HepG2 (cell line): Measurements from ENCODE around the gene TCF23. TPM values are rescaled to one million over a fixed set of nuclear protein-coding genes. Genes with fewer than 3 reads are reported as not detected.

Source experiments
- ATAC-seq: fragments of 200-7000 bp; cut with Tn5 transposase; 3 replicates; pipeline ENCODE4 v1.9.1; 2020; ENCODE audit warnings: mild to moderate bottlenecking, moderate library complexity
- BruUV-seq: library from RNA; stranded (reverse); fragments of 400-500 nt; replicated peaks from 2 replicates; lab custom pipeline; 2021; lab: Mats Ljungman, UMichigan
- CTCF ChIA-PET: fragments of 300-600 bp; formaldehyde crosslinking; extraction: SDS; loops from one replicate; lab custom pipeline; 2021; ENCODE audit warnings: low total read pairs, inconsistent platforms, low intra/inter-chr PET ratio; lab: Yijun Ruan, JAX
- POLR2A ChIA-PET: fragments of 350-600 bp; sonication (Branson Sonifier 250); formaldehyde crosslinking; loops from one replicate; lab custom pipeline; 2020; ENCODE audit warnings: antibody characterized with exemption, inconsistent platforms; lab: Yijun Ruan, JAX
- DNase-seq: peaks from one replicate; pipeline ENCODE4 v3.0.0-alpha.2; 2015; ENCODE audit warnings: low spot score
- FAIRE-seq: peaks from 3 replicates; lab custom pipeline; 2011; peaks lifted over from hg19 to GRCh38; lab: Jason Lieb, UNC
- H2AFZ ChIP-seq: one replicate; pipeline ENCODE4 v1.6.1; 2011; ENCODE audit warnings: low read length, inconsistent platforms
- H3K27ac ChIP-seq: fragments of 300-600 bp; 3 replicates; pipeline ENCODE4 v1.8.0; 2011; ENCODE audit warnings: mixed run types, mild to moderate bottlenecking, mixed read lengths, low read length, inconsistent platforms; ENCODE audit not compliant: insufficient read depth; ENCODE audit errors: extremely low read length
- H3K27me3 ChIP-seq, 2 experiments: fragments of 200-600 bp in 1 of 2; 2 replicates in 1 of 2; 3 replicates in 1 of 2; pipeline versions ENCODE4 v1.6.0 to v1.8.0; 2011; ENCODE audit warnings: low read length in 2 of 2, mild to moderate bottlenecking in 2 of 2, moderate library complexity in 2 of 2, inconsistent platforms in 1 of 2; ENCODE audit not compliant: insufficient read depth in 2 of 2, control insufficient read depth in 1 of 2
- H3K36me3 ChIP-seq, 2 experiments: fragments of 200-600 bp in 1 of 2; replicated peaks in 1 of 2; 2 replicates in 1 of 2; 3 replicates in 1 of 2; pipeline versions ENCODE4 v1.5.1 to v1.8.0; 2011; ENCODE audit warnings: low read length in 2 of 2, inconsistent platforms in 1 of 2; ENCODE audit not compliant: insufficient read depth in 2 of 2, control insufficient read depth in 1 of 2
- H3K4me1 ChIP-seq: 2 replicates; pipeline ENCODE4 v1.5.1; 2012; ENCODE audit warnings: low read length, inconsistent platforms; ENCODE audit not compliant: insufficient read depth
- H3K4me2 ChIP-seq: 2 replicates; pipeline ENCODE4 v1.6.0; 2011; ENCODE audit warnings: low read depth, low read length, inconsistent platforms
- H3K4me3 ChIP-seq, 3 experiments: fragments of 200-600 bp in 1 of 3; sonication (generic), shearing (Covaris generic) in 1 of 3; replicated peaks in 1 of 3; 2 replicates each; pipeline ENCODE4 v1.5.1; 2011 to 2016; ENCODE audit warnings: low read length in 3 of 3, inconsistent platforms in 2 of 3, low read depth in 2 of 3, mild to moderate bottlenecking in 2 of 3, control low read depth in 1 of 3, mixed read lengths in 1 of 3; ENCODE audit not compliant: insufficient read depth in 1 of 3
- H3K79me2 ChIP-seq: one replicate; pipeline ENCODE4 v1.6.1; 2011; ENCODE audit warnings: low read length, inconsistent platforms; ENCODE audit not compliant: insufficient read depth
- H3K9ac ChIP-seq: 2 replicates; pipeline ENCODE4 v1.6.0; 2011; ENCODE audit warnings: mild to moderate bottlenecking, low read depth, low read length, inconsistent platforms; ENCODE audit not compliant: insufficient read depth
- H3K9me3 ChIP-seq: 2 replicates; pipeline ENCODE4 v1.5.1; 2012; ENCODE audit warnings: mild to moderate bottlenecking, low read length
- H4K20me1 ChIP-seq: 2 replicates; pipeline ENCODE4 v1.6.0; 2011; ENCODE audit warnings: inconsistent platforms, mild to moderate bottlenecking, low read length, moderate library complexity; ENCODE audit not compliant: insufficient read depth
- HES4 ChIP-seq: sonication (generic); formaldehyde crosslinking; IDR thresholded peaks from 2 replicates; pipeline ENCODE4 v1.9.0; 2021; ENCODE audit warnings: mild to moderate bottlenecking, missing genetic modification reagents, borderline replicate concordance
- POLR2G ChIP-seq: fragments of 200-400 bp; formaldehyde crosslinking; IDR thresholded peaks from 2 replicates; pipeline ENCODE4 v1.6.1; 2018; ENCODE audit warnings: mild to moderate bottlenecking, low read depth, low read length, moderate library complexity
- RBFOX2 ChIP-seq: fragments of 200-400 bp; formaldehyde crosslinking; IDR thresholded peaks from 2 replicates; pipeline ENCODE4 v1.6.1; 2017; ENCODE audit warnings: low read depth, mild to moderate bottlenecking, low read length
- YEATS4 ChIP-seq: sonication (generic); formaldehyde crosslinking; IDR thresholded peaks from 2 replicates; pipeline ENCODE4 v1.4.0; 2020; ENCODE audit warnings: missing genetic modification reagents, borderline replicate concordance
- WGBS: methylation state at CpG from one replicate; pipeline ENCODE4 v1.1.6; 2017; ENCODE audit warnings: low lambda C conversion rate; 5-methylcytosine and 5-hydroxymethylcytosine counted together
- in situ Hi-C: cut with HindIII; loops from 2 replicates; pipeline ENCODE4 v1.10.0; 2017; ENCODE audit warnings: low pct_unique_long_range_greater_than_20kb; ENCODE audit not compliant: extremely low pct_ligation_motif_present
- intact Hi-C: fragments of 100-400 bp; cut with micrococcal nuclease; formaldehyde crosslinking; loops from one replicate; pipeline ENCODE4 v1.10.0; 2022; ENCODE audit not compliant: unreplicated experiment
- polyA plus RNA-seq, 8 experiments: library from polyadenylated mRNA; depleted of rRNA in 3 of 8; stranded (reverse) in 7 of 8; unstranded in 1 of 8; fragments of >200 nt; fragmentation: Illumina TruSeq in 4 of 8; extraction: Trizol in 4 of 8; gene quantifications; 2 replicates each; pipeline versions ENCODE4 v1.2.1 to v1.2.3, GENCODE V29; 2011 to 2016; ENCODE audit warnings: low read depth in 4 of 8, missing spikeins in 1 of 8, mixed read lengths in 1 of 8; ENCODE audit not compliant: insufficient read depth in 1 of 8
- total RNA-seq, 5 experiments: library from RNA; depleted of rRNA; stranded (reverse); fragments of >200 nt; fragmentation: Illumina TruSeq; extraction: Trizol; gene quantifications; 2 replicates each; pipeline ENCODE4 v1.2.3, GENCODE V29; 2016; ENCODE audit warnings: low read depth in 1 of 5
- TF ChIP-seq, protein P1 (sequence below): sonication (generic); formaldehyde crosslinking; IDR thresholded peaks from 2 replicates; pipeline ENCODE4 v1.5.1; 2020; ENCODE audit warnings: mild to moderate bottlenecking, missing genetic modification reagents, moderate library complexity
- TF ChIP-seq, protein P2 (sequence below): sonication (generic); formaldehyde crosslinking; IDR thresholded peaks from 2 replicates; pipeline ENCODE4 v1.8.1; 2023; ENCODE audit warnings: mild to moderate bottlenecking, moderate library complexity, missing genetic modification reagents
- TF ChIP-seq, protein P3 (sequence below): sonication (generic); formaldehyde crosslinking; IDR thresholded peaks from 2 replicates; pipeline ENCODE4 v1.4.0; 2020; ENCODE audit warnings: mild to moderate bottlenecking, missing genetic modification reagents, borderline replicate concordance

Gene TCF23
- total and polyA plus RNA-seq, 2 of the 13 experiments (the other 11 are each of a cell fraction or from before 2014, with no cell fraction given): 0.02 to 1.4 TPM

DNA sequence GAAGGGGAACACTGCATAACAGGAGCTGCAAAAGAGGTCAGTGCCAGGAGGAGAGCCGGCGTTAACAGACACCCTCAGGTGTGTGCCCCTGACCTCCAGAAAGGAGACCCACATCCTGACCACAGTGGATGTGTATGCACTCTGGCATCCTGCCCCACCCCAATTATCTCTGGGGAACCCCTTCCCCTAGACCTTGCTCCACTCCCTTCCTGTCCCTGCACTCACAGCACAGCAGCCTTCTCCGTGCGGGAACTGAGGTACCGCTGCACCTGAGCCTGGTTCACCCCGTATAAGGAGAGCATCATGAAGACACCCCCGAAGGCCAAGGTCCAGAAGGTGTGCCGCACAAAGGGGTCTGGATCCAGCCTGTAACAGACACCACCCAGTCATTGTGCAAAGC, 55.8 kb downstream of the TCF23 start:
- no peak overlapping the region for H3K4me2 ChIP-seq
- peaks cover 18% of the 10 kb centered on the region for H3K79me2 ChIP-seq
- 97% methylated on average over 8 of the region's 8 CpGs for WGBS
- H2AFZ ChIP-seq: no peak overlapping the region
- no peak overlapping the region for H3K4me3 ChIP-seq
- BruUV-seq: no TSS peak
- FAIRE-seq: no peak
- no peaks in the 10 kb centered on the region for H4K20me1 ChIP-seq
- TF ChIP-seq, protein P1, sequence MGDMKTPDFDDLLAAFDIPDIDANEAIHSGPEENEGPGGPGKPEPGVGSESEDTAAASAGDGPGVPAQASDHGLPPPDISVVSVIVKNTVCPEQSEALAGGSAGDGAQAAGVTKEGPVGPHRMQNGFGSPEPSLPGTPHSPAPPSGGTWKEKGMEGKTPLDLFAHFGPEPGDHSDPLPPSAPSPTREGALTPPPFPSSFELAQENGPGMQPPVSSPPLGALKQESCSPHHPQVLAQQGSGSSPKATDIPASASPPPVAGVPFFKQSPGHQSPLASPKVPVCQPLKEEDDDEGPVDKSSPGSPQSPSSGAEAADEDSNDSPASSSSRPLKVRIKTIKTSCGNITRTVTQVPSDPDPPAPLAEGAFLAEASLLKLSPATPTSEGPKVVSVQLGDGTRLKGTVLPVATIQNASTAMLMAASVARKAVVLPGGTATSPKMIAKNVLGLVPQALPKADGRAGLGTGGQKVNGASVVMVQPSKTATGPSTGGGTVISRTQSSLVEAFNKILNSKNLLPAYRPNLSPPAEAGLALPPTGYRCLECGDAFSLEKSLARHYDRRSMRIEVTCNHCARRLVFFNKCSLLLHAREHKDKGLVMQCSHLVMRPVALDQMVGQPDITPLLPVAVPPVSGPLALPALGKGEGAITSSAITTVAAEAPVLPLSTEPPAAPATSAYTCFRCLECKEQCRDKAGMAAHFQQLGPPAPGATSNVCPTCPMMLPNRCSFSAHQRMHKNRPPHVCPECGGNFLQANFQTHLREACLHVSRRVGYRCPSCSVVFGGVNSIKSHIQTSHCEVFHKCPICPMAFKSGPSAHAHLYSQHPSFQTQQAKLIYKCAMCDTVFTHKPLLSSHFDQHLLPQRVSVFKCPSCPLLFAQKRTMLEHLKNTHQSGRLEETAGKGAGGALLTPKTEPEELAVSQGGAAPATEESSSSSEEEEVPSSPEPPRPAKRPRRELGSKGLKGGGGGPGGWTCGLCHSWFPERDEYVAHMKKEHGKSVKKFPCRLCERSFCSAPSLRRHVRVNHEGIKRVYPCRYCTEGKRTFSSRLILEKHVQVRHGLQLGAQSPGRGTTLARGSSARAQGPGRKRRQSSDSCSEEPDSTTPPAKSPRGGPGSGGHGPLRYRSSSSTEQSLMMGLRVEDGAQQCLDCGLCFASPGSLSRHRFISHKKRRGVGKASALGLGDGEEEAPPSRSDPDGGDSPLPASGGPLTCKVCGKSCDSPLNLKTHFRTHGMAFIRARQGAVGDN (CRISPR knock-in tag): no peak; the same call in 1 of the 2 replicates
- TF ChIP-seq POLR2G: 0 out of 2 replicates have a peak, but pooled peaks have one; percentile 2
- TF ChIP-seq, all 625 proteins: peak for 1
- intact Hi-C loops (no loop called here), in situ Hi-C loops (no loop called here)
- ChIA-PET CTCF (no interaction called here), POLR2A (no interaction called here)
- ATAC-seq (no peak), DNase-seq (no peak)
- Histone ChIP-seq H3K9me3 (no peaks in the 10 kb centered on the region), H3K27ac (no peak overlapping the region), H3K9ac (no peak overlapping the region), H3K36me3 (peaks cover 63 to 93% of the 10 kb centered on the region in 2 experiments), H3K4me1 (peaks cover 33% of the 10 kb centered on the region), H3K27me3 (no peaks in the 10 kb centered on the region)

DNA sequence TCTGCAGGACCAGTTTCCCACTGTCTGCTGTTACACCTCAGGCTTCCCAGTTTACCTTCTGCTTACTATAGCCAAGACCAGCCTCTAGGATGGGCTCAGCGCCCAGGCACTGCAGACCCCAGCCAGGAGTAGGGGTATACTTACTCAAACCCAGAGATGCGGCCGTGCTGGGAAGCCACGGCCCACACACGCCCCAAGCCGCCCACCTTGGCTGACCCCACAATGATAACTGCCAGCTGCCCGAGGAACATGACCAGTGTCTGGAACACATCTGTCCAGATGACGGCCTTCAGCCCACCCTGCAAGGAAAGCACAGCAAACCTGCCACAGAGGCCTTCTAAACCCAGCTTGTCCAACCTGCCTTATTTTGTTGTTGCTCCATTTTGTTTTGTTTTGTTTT, 56.4 kb downstream of the TCF23 start:
- peaks cover 61 to 89% of the 10 kb centered on the region in 2 experiments for H3K36me3 ChIP-seq
- ATAC-seq (no peak), DNase-seq (no peak), FAIRE-seq (no peak)
- ChIA-PET POLR2A (no interaction called here), CTCF (no interaction called here)
- no peak overlapping the region for H3K4me2 ChIP-seq
- no peaks in the 10 kb centered on the region for H3K9me3 ChIP-seq
- in situ Hi-C loops (no loop called here), intact Hi-C loops (no loop called here)
- WGBS: 96% methylated on average over 8 of the region's 8 CpGs
- H4K20me1 ChIP-seq: no peaks in the 10 kb centered on the region
- BruUV-seq: no TSS peak
- H3K4me3 ChIP-seq: no peak overlapping the region
- peaks cover 24% of the 10 kb centered on the region for H3K79me2 ChIP-seq
- no peak overlapping the region for H3K9ac ChIP-seq
- peaks cover 39% of the 10 kb centered on the region for H3K4me1 ChIP-seq
- no peak overlapping the region for H3K27ac ChIP-seq
- no peaks in the 10 kb centered on the region for H3K27me3 ChIP-seq
- no peak overlapping the region for H2AFZ ChIP-seq
- TF ChIP-seq, protein P2, sequence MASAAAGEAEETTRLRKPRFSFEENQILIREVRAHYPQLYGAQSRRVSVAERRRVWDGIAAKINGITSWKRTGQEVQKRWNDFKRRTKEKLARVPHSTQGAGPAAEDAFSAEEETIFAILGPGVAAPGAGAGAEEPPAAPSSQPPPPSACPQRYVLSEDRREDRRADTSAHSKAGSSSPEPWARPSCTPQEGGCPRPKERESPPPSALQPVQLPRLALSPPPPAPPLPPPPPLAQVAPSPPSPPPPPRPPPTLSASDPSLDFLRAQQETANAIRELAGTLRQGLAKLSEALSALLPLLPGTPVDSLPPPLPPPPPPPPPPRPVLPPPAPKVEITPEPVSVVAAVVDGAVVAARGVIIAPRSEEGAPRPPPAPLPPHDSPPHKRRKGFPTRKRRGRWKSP (CRISPR knock-in tag): no peak
- 0 out of 2 replicates have a peak, but pooled peaks have one; percentile 19 for TF ChIP-seq RBFOX2
- TF ChIP-seq, protein P3, sequence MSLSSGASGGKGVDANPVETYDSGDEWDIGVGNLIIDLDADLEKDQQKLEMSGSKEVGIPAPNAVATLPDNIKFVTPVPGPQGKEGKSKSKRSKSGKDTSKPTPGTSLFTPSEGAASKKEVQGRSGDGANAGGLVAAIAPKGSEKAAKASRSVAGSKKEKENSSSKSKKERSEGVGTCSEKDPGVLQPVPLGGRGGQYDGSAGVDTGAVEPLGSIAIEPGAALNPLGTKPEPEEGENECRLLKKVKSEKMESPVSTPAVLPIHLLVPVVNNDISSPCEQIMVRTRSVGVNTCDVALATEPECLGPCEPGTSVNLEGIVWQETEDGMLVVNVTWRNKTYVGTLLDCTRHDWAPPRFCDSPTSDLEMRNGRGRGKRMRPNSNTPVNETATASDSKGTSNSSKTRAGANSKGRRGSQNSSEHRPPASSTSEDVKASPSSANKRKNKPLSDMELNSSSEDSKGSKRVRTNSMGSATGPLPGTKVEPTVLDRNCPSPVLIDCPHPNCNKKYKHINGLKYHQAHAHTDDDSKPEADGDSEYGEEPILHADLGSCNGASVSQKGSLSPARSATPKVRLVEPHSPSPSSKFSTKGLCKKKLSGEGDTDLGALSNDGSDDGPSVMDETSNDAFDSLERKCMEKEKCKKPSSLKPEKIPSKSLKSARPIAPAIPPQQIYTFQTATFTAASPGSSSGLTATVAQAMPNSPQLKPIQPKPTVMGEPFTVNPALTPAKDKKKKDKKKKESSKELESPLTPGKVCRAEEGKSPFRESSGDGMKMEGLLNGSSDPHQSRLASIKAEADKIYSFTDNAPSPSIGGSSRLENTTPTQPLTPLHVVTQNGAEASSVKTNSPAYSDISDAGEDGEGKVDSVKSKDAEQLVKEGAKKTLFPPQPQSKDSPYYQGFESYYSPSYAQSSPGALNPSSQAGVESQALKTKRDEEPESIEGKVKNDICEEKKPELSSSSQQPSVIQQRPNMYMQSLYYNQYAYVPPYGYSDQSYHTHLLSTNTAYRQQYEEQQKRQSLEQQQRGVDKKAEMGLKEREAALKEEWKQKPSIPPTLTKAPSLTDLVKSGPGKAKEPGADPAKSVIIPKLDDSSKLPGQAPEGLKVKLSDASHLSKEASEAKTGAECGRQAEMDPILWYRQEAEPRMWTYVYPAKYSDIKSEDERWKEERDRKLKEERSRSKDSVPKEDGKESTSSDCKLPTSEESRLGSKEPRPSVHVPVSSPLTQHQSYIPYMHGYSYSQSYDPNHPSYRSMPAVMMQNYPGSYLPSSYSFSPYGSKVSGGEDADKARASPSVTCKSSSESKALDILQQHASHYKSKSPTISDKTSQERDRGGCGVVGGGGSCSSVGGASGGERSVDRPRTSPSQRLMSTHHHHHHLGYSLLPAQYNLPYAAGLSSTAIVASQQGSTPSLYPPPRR (CRISPR knock-in tag): no peak
- TF ChIP-seq HES4: no peak
- no peak for TF ChIP-seq YEATS4
